Measurements from ENCODE around the gene DPY19L3.
A peak's percentile ranks its signal among the peaks of the same experiment; 100 is the strongest.
"Not testable (repeated sequence)": the region's sequence is repeated elsewhere in the genome, so short reads cannot be mapped to it uniquely, and the experiment has no call there.

DPY19L3 gene

GRCh38 chr19:32405431-32406160, at the start of gene DPY19L3:
Gene DPY19L3, plus strand, starts transcription at chr19:32405770. Its CDS starts 2,484 bp downstream, at chr19:32408254.
- peak; percentile 58 for DNase-seq

GRCh38 chr19:32357720-32358119, 47.9 kb upstream of the DPY19L3 start:
- DNase-seq = no peak

GRCh38 chr19:32358321-32358720, 47.2 kb upstream of the DPY19L3 start:
- no peak for DNase-seq

- no peak for DNase-seq
Observed at GRCh38 chr19:32359581-32359980, 46.0 kb upstream of the DPY19L3 start.

GRCh38 chr19:32361574-32362317, 43.8 kb upstream of the DPY19L3 start:
- DNase-seq = no peak

- no peak for DNase-seq
Observed at GRCh38 chr19:32362318-32362691, 43.3 kb upstream of the DPY19L3 start.

GRCh38 chr19:32363175-32363574, 42.4 kb upstream of the DPY19L3 start:
- no peak for DNase-seq

- DNase-seq = no peak
Observed at GRCh38 chr19:32363632-32364031, 41.9 kb upstream of the DPY19L3 start.

GRCh38 chr19:32364040-32364439, 41.5 kb upstream of the DPY19L3 start:
- no peak for DNase-seq

GRCh38 chr19:32367063-32367462, 38.5 kb upstream of the DPY19L3 start:
- no peak for DNase-seq

- no peak for DNase-seq
Observed at GRCh38 chr19:32367948-32368536, 37.5 kb upstream of the DPY19L3 start.

- DNase-seq = no peak
Observed at GRCh38 chr19:32368787-32369186, 36.8 kb upstream of the DPY19L3 start.

GRCh38 chr19:32372726-32373517, 32.6 kb upstream of the DPY19L3 start:
- DNase-seq = no peak

GRCh38 chr19:32373585-32374295, 31.8 kb upstream of the DPY19L3 start:
- DNase-seq = no peak

GRCh38 chr19:32374362-32374761, 31.2 kb upstream of the DPY19L3 start:
- DNase-seq = not testable (repeated sequence)

- DNase-seq = not testable (repeated sequence)
Observed at GRCh38 chr19:32377088-32377487, 28.5 kb upstream of the DPY19L3 start.

GRCh38 chr19:32380269-32380668, 25.3 kb upstream of the DPY19L3 start:
- DNase-seq = no peak

- DNase-seq = no peak
Observed at GRCh38 chr19:32387701-32388392, 17.7 kb upstream of the DPY19L3 start.

GRCh38 chr19:32388393-32388855, 17.1 kb upstream of the DPY19L3 start:
- DNase-seq = no peak

GRCh38 chr19:32392901-32393300, 12.7 kb upstream of the DPY19L3 start:
- no peak for DNase-seq

GRCh38 chr19:32396046-32396652, 9.4 kb upstream of the DPY19L3 start:
- DNase-seq = no peak

All from NCI-H187 treated with DMSO at 0.1 percent for 48 hours (cell line).